ENCODE data around the gene LILRB2.

- no peak for TF ChIP-seq CTCF (IDR thresholded peaks at IDR 0.05; ENCODE audit: low read length)
- no peak for TF ChIP-seq EZH2 (IDR thresholded peaks at IDR 0.05; ENCODE audit: borderline replicate concordance, low read length)
Measured at GRCh38 chr19:54311486-54311885, 30.6 kb upstream of the LILRB2 start.

All from OCI-LY1 (cell line).